ENCODE results near the gene ZNF19. TPM values are rescaled to one million over a fixed set of nuclear protein-coding genes. Genes with fewer than 3 reads are reported as not detected.

Gene ZNF19
- total and polyA plus RNA-seq, 7 donors = 0.92 to 2.2 (median 1.2) TPM

DNA sequence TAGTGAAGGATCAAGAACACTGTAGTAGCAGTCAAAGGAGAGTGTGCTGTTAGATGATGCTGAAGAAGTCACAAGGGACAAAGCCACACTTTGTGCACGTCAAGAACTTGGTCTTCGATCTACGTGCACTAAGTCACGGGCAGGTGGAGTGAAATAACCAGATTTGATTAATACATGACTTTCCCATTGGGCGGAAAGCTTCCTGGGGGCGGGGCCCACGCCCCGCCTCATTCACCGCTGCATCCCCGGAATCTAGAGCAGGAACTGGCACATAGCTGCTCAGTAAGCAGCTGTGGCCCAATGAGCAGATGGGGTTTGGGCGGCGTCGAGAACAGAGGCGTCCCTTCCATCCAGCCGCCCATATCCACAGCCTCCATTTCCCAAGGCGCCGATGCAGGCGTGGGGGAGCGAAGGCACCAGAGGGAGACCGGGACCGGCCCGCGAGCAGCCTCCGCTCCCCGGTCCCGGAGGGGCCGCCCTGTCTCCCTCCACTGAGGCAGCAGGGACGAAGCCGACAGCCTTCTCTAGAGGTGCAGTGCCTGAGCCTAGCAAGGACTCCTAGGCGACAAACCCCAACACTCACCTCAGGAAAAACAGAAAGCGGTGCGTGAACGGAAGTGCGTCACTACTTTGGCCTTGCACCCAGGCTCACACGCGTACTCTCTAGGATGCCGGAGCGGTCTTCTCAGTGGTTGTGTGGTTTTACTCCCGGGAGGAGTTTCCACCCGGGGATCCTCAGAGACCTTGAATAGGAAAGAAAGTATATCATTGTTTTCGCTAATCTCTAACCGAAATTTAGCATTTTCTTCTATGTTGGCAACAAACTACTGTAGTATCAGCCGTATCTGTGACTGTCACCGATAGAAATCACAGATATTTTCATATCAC, 4.9 kb downstream of the ZNF19 start:
- H3K27me3 ChIP-seq (ENCODE audit: insufficient read depth in 3 of 3, low read length in 2 of 3) = no peaks in the 10 kb centered on the region
- WGBS, 3 donors = 0% methylated on average over 44 of the region's 44 CpGs
- H3K27ac ChIP-seq = peak overlapping the region; percentile 92
- H3K9me3 ChIP-seq = no peaks in the 10 kb centered on the region
- peak; percentile 83 to 91 for DNase-seq
- TF ChIP-seq, protein P1, sequence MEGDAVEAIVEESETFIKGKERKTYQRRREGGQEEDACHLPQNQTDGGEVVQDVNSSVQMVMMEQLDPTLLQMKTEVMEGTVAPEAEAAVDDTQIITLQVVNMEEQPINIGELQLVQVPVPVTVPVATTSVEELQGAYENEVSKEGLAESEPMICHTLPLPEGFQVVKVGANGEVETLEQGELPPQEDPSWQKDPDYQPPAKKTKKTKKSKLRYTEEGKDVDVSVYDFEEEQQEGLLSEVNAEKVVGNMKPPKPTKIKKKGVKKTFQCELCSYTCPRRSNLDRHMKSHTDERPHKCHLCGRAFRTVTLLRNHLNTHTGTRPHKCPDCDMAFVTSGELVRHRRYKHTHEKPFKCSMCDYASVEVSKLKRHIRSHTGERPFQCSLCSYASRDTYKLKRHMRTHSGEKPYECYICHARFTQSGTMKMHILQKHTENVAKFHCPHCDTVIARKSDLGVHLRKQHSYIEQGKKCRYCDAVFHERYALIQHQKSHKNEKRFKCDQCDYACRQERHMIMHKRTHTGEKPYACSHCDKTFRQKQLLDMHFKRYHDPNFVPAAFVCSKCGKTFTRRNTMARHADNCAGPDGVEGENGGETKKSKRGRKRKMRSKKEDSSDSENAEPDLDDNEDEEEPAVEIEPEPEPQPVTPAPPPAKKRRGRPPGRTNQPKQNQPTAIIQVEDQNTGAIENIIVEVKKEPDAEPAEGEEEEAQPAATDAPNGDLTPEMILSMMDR (IDR thresholded peaks at IDR 0.05) = no peak
- intact Hi-C loops (cut with DNase I) = loop anchor here (1.0 kb wide), 1 partner anchor 22 kb away; the partner anchor contains the start of gene ZNF23 (in 2 of the 2)
- peaks cover 6% of the 10 kb centered on the region for H3K4me1 ChIP-seq
- peaks cover 0 to 15% of the 10 kb centered on the region in 2 donors for H3K36me3 ChIP-seq (ENCODE audit: insufficient read depth in 1 of 2, low read depth in 1 of 2)
- H3K4me3 ChIP-seq = peak overlapping the region; percentile 83
- peak; percentile 98 to 100 (median 98) for ATAC-seq

DNA sequence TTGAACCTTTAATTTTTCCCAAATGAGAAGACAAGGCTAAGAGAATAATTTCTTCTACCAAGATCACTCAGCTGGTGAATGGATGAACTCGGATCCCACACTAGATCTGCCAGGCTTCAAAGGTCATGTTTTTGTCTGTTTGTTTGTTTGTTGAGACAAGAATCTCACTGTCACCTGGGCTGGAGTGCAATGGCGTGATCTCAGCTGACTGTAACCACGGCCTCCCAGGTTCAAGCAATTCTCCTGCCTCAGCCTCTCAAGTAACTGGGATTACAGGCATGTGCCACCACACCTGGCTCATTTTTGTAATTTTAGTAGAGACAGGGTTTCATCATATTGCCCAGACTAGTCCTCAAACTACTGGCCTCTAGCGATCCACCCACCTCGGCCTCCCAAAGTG, 6.6 kb downstream of the ZNF19 start:
- 81 to 91% (median 86%) methylated on average over 5 of the region's 5 CpGs for WGBS, 3 donors
- intact Hi-C loops (cut with DNase I) = no loop called here

DNA sequence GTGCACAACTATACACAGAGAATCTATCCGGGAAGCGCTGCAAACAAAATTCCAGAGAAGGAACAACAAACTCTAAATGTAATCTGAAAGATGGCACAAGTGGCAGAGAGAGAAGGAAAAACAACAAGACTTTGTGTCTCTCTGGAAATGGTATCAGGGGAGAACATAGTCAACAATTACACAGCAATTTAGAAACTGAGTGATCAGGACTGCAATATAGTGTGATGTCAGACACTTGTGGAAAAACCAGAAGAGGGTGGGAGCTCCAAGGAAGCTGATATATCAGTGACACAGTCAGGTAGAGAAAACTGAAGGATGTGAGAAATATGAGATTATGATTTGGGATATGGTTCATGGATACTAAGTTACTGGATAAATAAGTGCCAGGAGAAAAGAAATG, 8.2 kb downstream of the ZNF19 start:
- TF ChIP-seq, protein P1 (IDR thresholded peaks at IDR 0.05) = no peak
- no peaks in the 10 kb centered on the region for H3K9me3 ChIP-seq
- DNase-seq (no peak), ATAC-seq (no peak)
- intact Hi-C loops (cut with DNase I) = no loop called here
- H3K27me3 ChIP-seq (ENCODE audit: insufficient read depth in 3 of 3, low read length in 2 of 3) = no peaks in the 10 kb centered on the region
- H3K36me3 ChIP-seq (ENCODE audit: insufficient read depth in 1 of 2, low read depth in 1 of 2) = peaks cover 14 to 44% of the 10 kb centered on the region in 2 donors
- WGBS, 3 donors = 94 to 96% (median 95%) methylated on average over 2 of the region's 2 CpGs
- peaks cover 6% of the 10 kb centered on the region for H3K4me1 ChIP-seq
- H3K27ac ChIP-seq = no peak overlapping the region
- H3K4me3 ChIP-seq = no peak overlapping the region

More for the DNA sequence above, 6.6 kb downstream of the ZNF19 start:
- ATAC-seq = no peak
- DNase-seq = no peak
- Histone ChIP-seq H3K36me3 (ENCODE audit: insufficient read depth in 1 of 2, low read depth in 1 of 2) (peaks cover 6 to 28% of the 10 kb centered on the region in 2 donors), H3K9me3 (no peaks in the 10 kb centered on the region), H3K4me1 (peaks cover 6% of the 10 kb centered on the region), H3K27ac (no peak overlapping the region), H3K27me3 (ENCODE audit: insufficient read depth in 3 of 3, low read length in 2 of 3) (no peaks in the 10 kb centered on the region), H3K4me3 (no peak overlapping the region)
- TF ChIP-seq, protein P1 (IDR thresholded peaks at IDR 0.05) = no peak

DNA sequence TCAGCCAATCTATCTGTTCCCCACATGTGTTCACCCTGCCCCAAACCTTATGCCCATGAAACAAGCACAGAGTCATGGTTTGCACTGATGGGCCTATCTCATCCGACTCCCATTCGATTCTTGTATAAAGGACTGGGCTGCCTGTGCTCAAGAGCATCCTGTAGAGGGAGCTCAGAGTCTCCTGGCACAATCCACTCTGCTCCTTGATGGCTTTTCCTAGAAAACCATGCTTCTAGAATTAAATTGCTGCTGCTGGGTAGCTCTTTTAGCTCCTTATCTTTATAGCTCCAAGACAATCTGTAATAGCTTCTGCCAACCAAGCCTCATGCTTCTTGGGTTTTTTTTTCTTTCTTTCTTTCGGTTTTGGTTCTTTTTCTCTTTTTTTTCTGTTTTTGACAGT, 9.7 kb downstream of the ZNF19 start:
- Histone ChIP-seq H3K36me3 (ENCODE audit: insufficient read depth in 1 of 2, low read depth in 1 of 2) (peaks cover 22 to 59% of the 10 kb centered on the region in 2 donors), H3K27ac (no peak overlapping the region), H3K9me3 (no peaks in the 10 kb centered on the region), H3K27me3 (ENCODE audit: insufficient read depth in 3 of 3, low read length in 2 of 3) (no peaks in the 10 kb centered on the region), H3K4me1 (peaks cover 6% of the 10 kb centered on the region), H3K4me3 (no peak overlapping the region)
- TF ChIP-seq, protein P1 (IDR thresholded peaks at IDR 0.05) = no peak
- ATAC-seq (no peak), DNase-seq (no peak)
- intact Hi-C loops (cut with DNase I) = no loop called here
- 48 to 54% (median 51%) methylated on average over 3 of the region's 3 CpGs for WGBS, 3 donors

Measured in psoas muscle (tissue), 8 donors.